Posterior cingulate gyrus (tissue), 11 donors: ENCODE data around the gene GFRA1.

Experiments used
- DNase-seq, 10 donors: peaks; one replicate each; pipeline versions ENCODE4 v3.0.0 to v3.0.0-alpha.2; 2020 to 2021; ENCODE audit warnings: mixed read lengths in 3 of 10
- intact Hi-C: fragments of 100-400 bp; cut with DNase I; formaldehyde crosslinking; loops from one replicate; pipeline ENCODE4 v1.15.1; 2023

The GFRA1 gene

DNA sequence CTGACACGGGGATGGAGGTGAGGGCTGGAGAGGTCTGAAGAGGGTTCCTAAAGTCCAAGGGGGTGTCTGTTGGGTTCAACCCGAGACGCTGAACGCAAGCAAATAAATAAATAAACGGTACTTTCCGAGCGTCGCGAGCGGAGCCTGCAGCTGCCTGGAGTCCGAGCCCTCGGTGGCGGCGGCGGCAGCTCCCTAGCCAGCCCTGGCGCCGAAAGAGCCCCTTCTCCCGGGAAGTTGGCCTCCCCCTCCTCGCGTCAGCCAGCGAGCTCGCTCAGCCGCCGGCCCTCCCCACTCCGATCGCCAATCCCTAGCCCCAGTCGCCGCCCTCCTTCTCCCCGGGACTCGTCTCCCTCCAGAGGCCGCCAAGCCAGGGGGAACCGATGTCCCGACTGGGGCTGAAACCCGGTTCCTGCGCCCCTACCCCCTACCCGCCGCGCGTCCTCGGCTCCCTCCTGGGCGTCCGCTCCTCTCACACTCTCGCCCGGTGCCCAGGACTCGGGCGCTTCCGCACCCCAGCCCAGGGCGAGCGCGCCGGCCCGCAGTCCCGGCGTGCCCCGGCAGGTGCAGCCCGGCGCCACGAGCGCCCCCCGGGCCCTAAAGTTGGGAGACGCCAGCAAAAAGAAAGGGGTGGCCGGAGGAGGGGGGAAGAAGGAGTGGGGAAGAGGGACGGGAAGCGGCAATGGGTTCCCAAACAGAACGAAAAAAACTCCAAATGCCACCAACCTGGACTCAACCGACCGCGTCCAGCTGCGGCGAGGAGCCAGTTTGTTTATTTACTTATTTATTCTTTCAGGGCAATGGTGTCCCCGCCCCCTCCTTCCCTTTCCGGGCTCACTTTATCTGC is at the start of gene GFRA1:
Gene GFRA1, minus strand, starts transcription at position 767 of the 844 bp plus-strand sequence. CDS start 1,177 bp downstream, outside the sequence.
- intact Hi-C loops: no loop called here
- peak in 6 of 10 donors; percentile 16 to 88 (median 50) for DNase-seq

- intact Hi-C loops: no loop called here
- no peak for DNase-seq
Observed at GRCh38 chr10:116316503-116316902, 43.5 kb upstream of the GFRA1 start.

GRCh38 chr10:116312548-116312947 is 39.5 kb upstream of the GFRA1 start:
- no peak for DNase-seq
- intact Hi-C loops: no loop called here

DNA sequence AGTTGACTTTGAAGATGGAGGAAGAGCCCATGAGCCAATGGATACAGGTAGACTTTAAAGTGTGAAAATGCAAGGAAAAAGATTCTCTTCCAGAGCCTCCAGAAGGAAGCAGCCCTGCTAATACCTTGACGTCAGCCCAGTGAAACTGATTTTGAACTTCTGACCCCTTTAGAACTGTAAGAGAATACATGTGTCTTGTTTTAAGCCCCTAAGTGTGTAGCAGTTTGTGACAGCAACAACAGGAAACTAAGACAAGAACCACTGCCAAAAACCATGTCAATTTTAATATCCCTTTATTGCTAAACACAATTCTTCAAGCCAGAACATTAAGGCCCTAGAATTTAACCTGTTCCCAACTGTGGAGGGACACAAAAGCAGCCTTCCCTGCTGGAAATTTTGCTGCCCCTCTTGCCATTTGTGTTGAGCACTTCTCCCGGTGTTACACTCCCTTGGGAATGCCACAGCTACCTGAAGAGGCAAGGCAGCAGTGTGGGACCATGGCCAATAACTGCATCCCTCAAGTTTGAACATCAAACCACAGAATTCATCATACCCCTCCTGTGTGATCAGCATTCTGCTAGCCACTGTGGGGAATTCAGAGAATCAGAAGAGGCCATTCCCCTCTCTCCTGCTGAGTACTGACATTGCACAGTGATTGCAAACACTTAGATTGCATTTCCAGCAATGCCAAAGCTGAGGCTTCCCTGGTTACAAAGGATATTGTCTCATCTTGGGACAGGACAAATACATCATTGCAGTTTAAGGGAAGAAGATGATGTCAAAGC is 38.9 kb upstream of the GFRA1 start:
- intact Hi-C loops: no loop called here
- DNase-seq: no peak

DNA sequence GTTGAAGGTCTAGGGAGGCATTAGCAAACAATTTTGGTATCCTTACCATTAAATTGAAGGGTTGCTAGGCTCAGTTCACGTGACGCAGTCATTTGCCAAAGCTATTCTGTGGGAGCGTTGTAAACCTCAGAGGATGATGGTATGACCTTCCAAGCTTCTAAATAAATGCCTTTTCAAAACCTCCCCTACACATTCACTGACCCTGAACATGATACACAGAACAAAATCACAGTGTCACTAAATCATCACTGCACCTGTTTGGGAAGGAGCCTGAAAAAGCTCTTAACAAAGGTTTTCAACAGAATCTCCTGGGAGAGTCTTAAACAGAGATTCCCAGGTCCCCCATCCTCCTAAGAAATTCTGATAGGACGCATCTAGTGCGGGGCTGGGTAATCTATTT is 38.0 kb upstream of the GFRA1 start:
- DNase-seq: no peak
- intact Hi-C loops: no loop called here

- intact Hi-C loops: no loop called here
- no peak for DNase-seq
Observed at GRCh38 chr10:116307455-116307854, 34.4 kb upstream of the GFRA1 start.

GRCh38 chr10:116306847-116307246 is 33.8 kb upstream of the GFRA1 start:
- no peak for DNase-seq
- intact Hi-C loops: no loop called here

GRCh38 chr10:116304923-116305322 is 31.9 kb upstream of the GFRA1 start:
- no peak for DNase-seq
- intact Hi-C loops: no loop called here

DNA sequence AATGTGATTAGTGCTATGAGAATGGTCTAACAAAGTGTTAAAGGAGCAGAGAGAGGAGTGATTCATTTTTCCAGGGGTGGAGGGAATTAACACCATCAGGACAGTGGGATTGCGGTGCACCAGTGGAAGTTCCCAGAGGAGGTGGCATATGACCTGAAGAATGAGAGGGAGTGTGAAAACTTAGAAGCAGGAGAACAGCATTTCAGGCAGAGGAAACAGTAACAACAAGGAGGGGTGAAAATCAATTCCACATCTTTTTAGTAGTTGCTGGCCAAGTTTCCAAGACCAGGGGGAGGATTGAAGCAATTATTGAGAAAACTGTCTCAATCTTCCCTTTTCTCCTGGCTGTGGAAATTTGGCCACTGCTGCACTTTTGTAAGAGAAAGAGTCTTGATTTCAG is 27.5 kb upstream of the GFRA1 start:
- DNase-seq: no peak
- intact Hi-C loops: no loop called here

DNA sequence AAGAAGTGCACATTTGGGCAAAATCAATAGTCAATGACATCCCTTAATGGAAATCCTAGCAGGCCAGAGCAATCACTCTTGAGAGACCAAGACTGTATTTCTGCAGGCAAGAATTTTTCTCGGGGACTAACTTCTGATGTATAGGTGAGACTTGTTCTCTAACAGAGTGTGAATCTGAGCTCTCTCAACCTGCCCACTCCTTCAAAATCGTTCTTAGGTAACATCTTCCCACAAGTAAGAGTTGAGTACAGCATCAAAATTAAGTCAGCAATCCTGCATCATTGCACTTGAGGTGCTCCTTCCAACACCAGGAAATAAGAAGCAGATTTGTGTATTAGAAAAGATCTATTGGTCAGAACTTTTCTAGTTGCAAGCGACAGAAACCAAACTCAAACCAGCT is 25.6 kb upstream of the GFRA1 start:
- DNase-seq: no peak
- intact Hi-C loops: no loop called here

- DNase-seq: no peak
- intact Hi-C loops: no loop called here
Observed at GRCh38 chr10:116296291-116296721, 23.3 kb upstream of the GFRA1 start.

DNA sequence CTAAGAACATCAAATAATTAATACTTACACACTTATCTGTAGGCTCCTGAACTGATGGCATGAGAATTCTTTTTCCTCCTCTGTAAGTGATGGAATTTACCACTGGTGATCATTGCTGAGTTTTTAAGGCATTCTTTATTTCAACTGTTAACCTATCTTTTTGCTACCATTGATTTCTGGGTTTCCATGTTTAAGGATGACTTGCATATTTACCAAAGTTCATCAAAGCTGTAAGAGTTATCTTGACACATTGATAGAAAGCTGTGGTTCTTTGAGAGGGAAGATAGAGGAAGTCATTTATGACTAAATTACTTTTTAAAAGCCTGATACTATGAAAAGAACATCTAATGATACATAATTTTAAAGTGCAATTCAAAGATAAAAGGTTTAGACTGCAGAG is 19.5 kb upstream of the GFRA1 start:
- no peak for DNase-seq
- intact Hi-C loops: no loop called here

DNA sequence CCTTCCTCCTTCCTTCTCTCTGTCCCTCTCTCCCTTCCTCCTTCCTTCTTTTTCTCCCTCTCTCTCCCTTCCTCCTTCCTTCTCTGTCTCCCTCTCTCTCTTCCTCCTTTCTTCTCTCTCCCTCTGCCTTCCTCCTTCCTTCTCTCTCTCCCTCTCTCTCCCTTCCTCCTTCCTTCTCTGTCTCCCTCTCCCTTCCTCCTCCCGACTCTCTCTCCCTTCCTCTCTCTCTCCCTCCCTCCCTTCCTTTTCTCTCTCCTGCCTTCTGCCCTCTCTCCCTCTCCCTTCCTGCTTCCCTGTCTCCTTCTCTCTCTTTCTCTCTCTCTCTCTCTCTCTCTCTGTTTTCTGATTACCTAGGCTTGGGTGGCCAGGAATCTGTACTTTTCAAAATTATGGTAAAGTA is 16.6 kb upstream of the GFRA1 start:
- no peak for DNase-seq
- intact Hi-C loops: loop anchor here (2.0 to 10.0 kb wide), 2 partner anchors 465 to 583 kb away; no protein-coding TSS in a partner anchor

- peak in 3 of 10 donors; percentile 49 to 55 (median 51) for DNase-seq
- intact Hi-C loops: loop anchor here (2.0 to 10.0 kb wide), 2 partner anchors 463 to 581 kb away; no protein-coding TSS in a partner anchor
Observed at GRCh38 chr10:116287906-116288501, 15.0 kb upstream of the GFRA1 start.

DNA sequence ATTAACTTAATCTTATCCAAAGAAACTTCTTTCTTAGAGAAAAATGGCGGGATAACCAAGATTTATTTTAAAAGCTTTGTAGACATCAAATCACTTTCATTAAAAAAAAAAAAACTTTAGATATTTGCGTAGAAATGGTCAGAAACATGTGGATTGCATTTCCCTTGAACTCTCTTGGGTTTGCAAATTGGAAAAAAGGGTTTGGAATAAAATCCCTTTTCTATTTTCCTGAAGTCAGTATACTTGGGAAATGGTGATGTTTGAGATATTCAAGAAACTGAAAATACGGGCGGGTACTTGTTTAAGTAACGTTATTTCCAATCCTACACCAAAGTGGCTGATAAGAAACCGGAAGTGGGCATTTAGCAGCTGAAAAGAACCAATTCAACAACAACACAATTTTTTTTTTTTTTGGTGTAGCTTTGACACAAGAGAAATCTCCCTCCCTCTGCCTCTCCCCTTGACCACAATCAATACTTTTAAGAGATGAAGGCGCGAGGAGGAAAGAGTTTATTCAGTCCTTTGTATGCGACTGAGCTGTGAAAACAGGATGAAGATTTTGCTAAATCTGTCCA is 13.7 kb upstream of the GFRA1 start:
- DNase-seq: no peak
- intact Hi-C loops: loop anchor here (10.0 kb wide), 1 partner anchor 462 kb away; no protein-coding TSS in a partner anchor

- DNase-seq: no peak
- intact Hi-C loops: loop anchor here (10.0 kb wide), 1 partner anchor 457 kb away; no protein-coding TSS in a partner anchor
Observed at GRCh38 chr10:116281775-116282174, 8.8 kb upstream of the GFRA1 start.

GRCh38 chr10:116278846-116279245 is 5.8 kb upstream of the GFRA1 start:
- intact Hi-C loops: no loop called here
- DNase-seq: no peak

DNA sequence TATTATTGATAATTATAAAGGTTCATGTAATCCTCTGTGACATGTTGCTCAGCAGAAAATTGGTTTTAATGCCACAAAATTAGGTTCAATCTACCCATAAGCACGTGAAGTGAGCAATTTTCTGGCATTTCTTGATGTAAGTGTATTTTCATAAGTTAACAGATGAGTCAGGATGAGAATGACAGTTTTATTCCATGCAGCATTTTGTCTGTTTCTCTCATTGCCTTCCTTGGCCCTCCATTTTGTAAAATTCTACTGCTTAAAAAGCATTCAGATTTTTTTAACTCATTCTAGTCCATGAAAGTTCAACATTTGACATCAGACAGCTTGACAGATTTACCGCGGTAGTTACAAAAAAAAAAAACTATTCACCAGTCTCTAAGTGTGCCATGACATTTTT is 4.0 kb upstream of the GFRA1 start:
- DNase-seq: no peak
- intact Hi-C loops: no loop called here

- DNase-seq: peak in 3 of 10 donors; percentile 23 to 83 (median 75)
- intact Hi-C loops: no loop called here
Observed at GRCh38 chr10:116274064-116274904, 1.3 kb upstream of the GFRA1 start.
